Ramos (cell line): ENCODE measurements around the gene CELF4.

Experiments used
- in situ Hi-C: fragments of 300-500 bp; cut with MboI; formaldehyde crosslinking; loops from one replicate; pipeline ENCODE4 v1.14.3; 2022; ENCODE audit warnings: low sequenced_read_pairs; ENCODE audit not compliant: unreplicated experiment

Gene CELF4

GRCh38 chr18:37282386-37283037 lies 283.1 kb downstream of the CELF4 start:
- in situ Hi-C loops, result loop anchor here (25.0 kb wide), 2 partner anchors 95 to 345 kb away; no protein-coding TSS in a partner anchor

GRCh38 chr18:37280701-37281393 lies 284.8 kb downstream of the CELF4 start:
- in situ Hi-C loops, result loop anchor here (25.0 kb wide), 2 partner anchors 94 to 344 kb away; no protein-coding TSS in a partner anchor

GRCh38 chr18:37277804-37278203 lies 287.8 kb downstream of the CELF4 start:
- in situ Hi-C loops, result loop anchor here (25.0 kb wide), 2 partner anchors 91 to 341 kb away; no protein-coding TSS in a partner anchor

GRCh38 chr18:37276111-37276890 lies 289.3 kb downstream of the CELF4 start:
- in situ Hi-C loops, result loop anchor here (25.0 kb wide), 2 partner anchors 89 to 339 kb away; no protein-coding TSS in a partner anchor

- in situ Hi-C loops, result loop anchor here (25.0 kb wide), 2 partner anchors 88 to 338 kb away; no protein-coding TSS in a partner anchor
Observed at GRCh38 chr18:37275237-37275741, 290.3 kb downstream of the CELF4 start.

GRCh38 chr18:37274309-37275236 lies 291.0 kb downstream of the CELF4 start:
- in situ Hi-C loops, result loop anchor here (25.0 kb wide), 2 partner anchors 87 to 337 kb away; no protein-coding TSS in a partner anchor

GRCh38 chr18:37272841-37273240 lies 292.8 kb downstream of the CELF4 start:
- in situ Hi-C loops, result no loop called here

- in situ Hi-C loops, result no loop called here
Observed at GRCh38 chr18:37272226-37272625, 293.4 kb downstream of the CELF4 start.

GRCh38 chr18:37270666-37271052 lies 294.9 kb downstream of the CELF4 start:
- in situ Hi-C loops, result no loop called here

GRCh38 chr18:37270038-37270665 lies 295.4 kb downstream of the CELF4 start:
- in situ Hi-C loops, result no loop called here

- in situ Hi-C loops, result no loop called here
Observed at GRCh38 chr18:37266290-37266689, 299.3 kb downstream of the CELF4 start.

GRCh38 chr18:37265382-37265781 lies 300.2 kb downstream of the CELF4 start:
- in situ Hi-C loops, result no loop called here

GRCh38 chr18:37264956-37265355 lies 300.6 kb downstream of the CELF4 start:
- in situ Hi-C loops, result no loop called here

- in situ Hi-C loops, result no loop called here
Observed at GRCh38 chr18:37261988-37262387, 303.6 kb downstream of the CELF4 start.

GRCh38 chr18:37261246-37261840 lies 304.3 kb downstream of the CELF4 start:
- in situ Hi-C loops, result no loop called here

GRCh38 chr18:37260367-37261093 lies 305.1 kb downstream of the CELF4 start:
- in situ Hi-C loops, result no loop called here

- in situ Hi-C loops, result no loop called here
Observed at GRCh38 chr18:37259711-37260110, 305.9 kb downstream of the CELF4 start.

- in situ Hi-C loops, result no loop called here
Observed at GRCh38 chr18:37258819-37259218, 306.8 kb downstream of the CELF4 start.
